Activated gamma-delta T cell treated with anti-CD3 and anti-CD28 coated beads, Interleukin-2, amount 50 U/mL, for 16 hours (primary cell): ENCODE measurements around the gene TIMM8A.
"Not testable (repeated sequence)": the region's sequence is repeated elsewhere in the genome, so short reads cannot be mapped to it uniquely, and the experiment has no call there.

Experiments used
- DNase-seq: peaks from one replicate; pipeline ENCODE4 v3.0.0-alpha.2; 2020; ENCODE audit warnings: low read depth

The TIMM8A gene

DNA sequence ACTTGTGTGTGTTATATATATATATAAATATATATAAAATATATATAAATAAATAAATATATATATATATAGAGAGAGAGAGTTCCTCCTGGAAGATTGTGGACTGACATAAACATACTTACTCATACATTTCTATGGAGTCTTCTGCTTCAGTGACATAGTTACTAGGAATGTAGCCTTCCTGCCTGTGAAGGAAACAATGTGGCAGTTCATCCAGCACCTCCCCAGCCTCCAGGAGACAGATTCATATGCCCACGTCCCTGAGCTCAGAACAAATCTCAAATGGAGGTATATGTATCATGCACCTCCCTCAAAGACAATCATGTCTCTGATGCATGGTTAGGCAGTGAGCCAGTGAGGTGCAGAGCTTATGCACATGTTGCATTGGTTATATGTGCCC, 11.4 kb upstream of the TIMM8A start:
- DNase-seq = no peak

DNA sequence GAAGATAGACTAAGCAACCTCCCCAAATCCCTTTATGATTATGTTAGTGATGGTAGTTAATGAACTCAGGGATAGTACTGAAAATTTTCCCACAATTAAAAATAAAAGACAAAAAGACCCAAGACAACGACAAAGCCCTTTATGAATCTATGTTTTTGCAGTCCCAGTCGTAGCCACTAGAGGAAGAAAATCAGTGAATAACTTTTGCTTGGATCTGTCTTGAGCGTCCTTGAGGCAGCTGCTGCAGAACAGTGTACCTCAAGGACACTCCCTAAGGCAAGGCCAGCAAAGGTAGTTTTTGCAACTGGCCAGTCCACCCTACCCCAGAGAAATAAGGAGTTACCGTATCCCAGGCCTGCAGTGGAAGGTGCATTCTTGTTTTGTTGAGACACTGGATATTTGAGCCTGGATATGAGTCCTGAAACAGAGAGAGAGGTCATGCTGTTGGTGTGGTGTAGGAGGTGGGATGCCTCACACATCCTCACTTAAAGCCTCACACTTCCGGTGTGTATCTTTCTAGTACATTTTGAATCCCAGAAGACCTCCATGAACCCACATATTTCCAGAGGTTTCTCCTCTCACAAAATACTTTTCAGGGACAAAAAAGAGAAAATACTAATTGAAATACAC, 8.7 kb upstream of the TIMM8A start:
- DNase-seq = no peak

DNA sequence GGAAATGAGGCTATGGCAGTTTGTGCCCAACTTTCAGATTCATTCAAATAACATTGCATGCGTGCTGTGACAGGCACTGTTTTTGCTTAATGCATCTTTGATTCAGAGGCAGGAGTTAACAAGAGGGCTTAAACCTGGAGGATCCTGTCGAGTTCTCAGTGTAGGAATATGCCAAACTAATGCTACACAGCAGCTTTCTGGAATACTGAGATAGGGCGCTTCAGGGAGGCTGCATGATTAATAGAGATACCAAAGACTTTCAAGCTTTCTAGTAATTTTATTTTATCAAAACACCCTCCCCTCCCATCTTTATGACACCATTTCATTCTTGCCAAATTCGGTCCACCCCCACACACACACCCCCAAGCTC, 636 bp upstream of the TIMM8A start:
- DNase-seq = no peak

DNA sequence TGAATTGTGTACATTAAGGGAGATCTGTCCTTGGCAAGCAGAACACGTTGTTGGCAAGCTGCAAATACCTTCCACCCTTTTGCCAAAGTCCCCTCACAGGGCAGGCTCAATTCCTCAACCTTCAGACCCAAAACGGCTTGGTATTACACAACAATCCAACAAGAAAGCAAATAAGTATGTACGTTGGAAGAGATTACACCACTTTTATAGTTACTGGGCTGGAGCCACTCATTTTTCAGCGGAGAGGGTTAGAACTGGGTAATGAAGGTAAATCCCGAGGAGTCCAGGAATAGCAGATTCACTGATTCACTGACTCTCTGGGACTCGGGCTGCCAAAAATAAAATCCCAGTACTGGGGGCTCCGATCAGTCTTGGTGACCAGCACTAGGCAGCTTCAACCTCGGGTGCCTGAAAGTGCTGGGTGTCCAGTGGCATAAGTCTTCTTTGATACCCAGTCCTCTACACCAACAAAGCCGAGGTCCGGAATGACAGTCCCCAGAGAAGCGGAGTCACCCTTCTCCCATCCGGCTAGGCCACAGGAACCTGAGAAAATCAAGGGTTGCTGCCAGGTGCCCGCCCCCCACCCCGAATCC, 587 bp downstream of the TIMM8A start:
- DNase-seq = no peak

DNA sequence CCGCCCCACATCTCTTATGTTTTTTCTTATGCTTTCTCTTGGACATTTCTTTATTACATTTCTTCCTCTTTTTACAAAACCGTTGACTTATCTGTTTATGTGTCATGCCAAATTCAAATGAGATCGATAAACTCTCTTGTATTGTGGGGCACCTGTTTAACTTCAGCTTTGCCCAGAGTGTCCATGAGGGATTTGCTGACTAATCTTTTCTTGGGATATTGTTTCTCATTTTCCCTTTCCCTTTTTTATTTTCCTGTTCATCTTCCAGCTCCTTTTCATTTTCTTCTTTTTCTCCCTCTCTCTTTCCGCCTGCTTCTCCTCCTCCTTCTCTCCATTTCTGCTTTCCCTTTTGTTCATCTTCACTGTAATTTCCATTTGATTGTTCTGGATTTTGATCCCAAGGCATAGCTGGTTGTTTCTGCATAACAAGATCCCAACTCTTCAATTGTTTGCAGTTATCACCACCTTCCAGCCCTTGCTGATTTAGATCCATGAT, 10.7 kb downstream of the TIMM8A start:
- DNase-seq = no peak

DNA sequence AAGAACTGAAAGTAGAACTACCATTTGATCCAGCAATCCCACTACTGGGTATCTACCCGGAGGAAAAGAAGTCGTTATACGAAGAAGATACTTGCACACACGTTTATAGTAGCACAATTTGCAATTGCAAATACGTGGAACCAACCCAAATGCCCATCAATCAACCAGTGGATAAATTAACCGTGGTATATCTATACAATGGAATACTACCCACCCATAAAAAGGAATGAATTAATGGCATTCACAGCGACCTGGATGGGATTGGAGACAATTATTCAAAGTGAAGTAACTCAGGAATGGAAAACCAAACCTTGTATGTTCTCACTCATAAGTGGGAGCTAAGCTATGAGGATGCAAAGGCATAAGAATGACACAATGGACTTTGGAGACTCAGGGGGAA, 14.2 kb downstream of the TIMM8A start:
- not testable (repeated sequence) for DNase-seq

DNA sequence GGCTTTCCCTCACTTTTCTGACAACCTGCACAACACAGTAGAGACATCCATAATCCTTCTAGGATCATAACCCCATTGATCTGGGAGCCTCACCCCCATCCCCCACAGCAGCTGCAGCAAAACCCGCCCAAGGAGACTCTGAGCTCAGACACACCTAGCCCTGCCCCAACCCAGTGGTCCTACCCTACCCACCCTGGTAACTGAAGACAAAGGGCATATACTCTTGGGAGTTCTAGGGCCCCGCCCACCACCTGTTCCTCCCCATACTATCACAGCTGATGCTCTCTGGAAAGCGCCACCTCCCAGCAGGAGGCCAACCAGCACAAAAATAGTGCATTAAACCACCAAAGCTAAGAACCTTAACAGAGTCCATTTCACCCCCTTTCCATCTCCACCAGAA, 21.9 kb downstream of the TIMM8A start:
- not testable (repeated sequence) for DNase-seq

DNA sequence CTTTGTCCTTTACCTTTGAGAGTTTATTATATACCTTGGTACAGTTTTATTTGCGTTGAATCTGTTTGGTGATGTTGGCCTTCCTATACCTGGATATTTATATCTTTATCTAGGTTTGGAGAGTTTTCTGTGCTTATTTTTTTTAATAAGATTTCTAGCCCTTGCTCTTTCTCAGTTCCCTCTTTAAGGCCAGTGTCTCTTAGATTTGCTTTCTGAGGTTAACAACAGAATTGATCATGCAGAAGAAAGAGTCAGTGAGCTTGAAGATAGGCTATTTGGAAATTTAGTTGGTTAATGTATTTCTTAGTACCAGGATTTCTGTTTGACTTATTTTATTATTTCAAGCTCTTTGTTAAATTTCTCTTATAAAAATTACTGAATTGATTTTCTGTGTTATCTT, 44.8 kb downstream of the TIMM8A start:
- no peak for DNase-seq
